DMS53 treated with DMSO at 0.1 percent for 48 hours (cell line): ENCODE data around the gene PAK4.
A peak's percentile ranks its signal among the peaks of the same experiment; 100 is the strongest.

Experiments
- DNase-seq: peaks from one replicate; lab custom pipeline; 2025; ENCODE audit not compliant: unreplicated experiment; lab: John Stamatoyannopoulos, UW

PAK4 gene

DNA sequence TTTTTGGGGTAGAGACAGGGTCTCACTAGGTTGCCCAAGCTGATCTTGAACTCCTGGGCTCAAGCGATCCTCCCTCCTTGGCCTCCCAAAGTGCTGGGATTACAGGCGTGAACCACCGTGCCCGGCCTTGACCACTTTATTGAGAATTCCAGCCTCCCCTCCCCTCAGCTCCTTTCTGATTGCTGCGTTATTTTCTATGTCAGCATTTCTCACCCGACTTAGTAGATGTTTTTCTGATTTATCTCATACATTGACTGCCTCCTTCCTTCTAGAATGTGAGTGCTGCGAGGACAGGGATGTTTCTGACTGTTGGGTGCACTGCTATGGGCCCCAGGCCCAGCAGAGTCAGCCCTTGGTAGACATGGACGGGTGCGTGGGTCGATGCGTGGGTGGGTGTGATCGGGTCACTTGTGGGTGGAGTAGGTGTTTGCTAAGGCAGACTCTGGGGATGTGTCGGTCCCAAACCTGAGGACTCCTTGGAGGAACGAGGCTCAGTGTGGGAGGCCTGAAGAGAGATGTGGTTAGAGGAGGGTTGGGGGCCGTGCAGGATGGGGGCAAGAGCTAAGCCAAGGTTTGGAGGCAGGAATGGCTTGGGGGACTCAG, 37.0 kb downstream of the PAK4 start:
- DNase-seq = no peak

GRCh38 chr19:39163621-39164020, 38.0 kb downstream of the PAK4 start:
- no peak for DNase-seq

DNA sequence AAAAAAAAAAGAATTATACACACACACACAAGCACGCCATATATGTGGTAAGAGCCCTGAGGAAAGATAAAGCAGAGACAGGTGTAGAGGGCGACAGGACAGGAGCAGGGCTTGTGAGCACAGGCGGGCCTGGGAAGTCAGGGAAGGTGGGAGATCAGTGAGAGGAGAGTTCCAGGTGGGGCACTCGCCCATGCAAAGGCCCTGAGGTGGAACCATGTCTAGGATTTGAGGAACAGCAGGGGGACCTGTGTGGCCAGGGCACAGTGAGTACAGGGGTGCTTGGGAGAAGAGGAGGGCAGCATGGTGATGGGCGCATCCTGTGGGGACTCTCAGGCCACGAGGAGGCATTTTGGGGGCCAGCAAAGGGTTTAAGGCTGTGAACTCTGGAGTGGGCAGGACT, 38.7 kb downstream of the PAK4 start:
- DNase-seq = no peak

DNA sequence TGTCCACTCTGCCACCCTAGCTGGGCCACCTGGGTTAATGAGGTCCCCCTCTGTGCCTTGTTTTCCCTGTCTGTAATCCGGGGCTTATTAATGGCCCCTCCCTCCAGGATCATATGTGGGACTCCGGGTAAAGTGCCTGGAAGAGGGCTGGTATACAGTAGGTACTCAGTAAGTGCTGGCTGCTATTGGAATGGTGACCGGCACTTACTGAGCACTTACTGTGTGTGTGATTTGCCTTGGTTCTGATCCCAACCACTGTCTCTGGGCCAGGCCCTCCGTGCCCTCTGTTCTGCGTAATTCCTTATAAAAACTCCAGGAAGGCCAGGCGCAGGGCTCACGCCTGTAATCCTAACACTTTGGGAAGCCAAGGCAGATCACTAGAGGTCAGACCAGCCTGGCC, 40.3 kb downstream of the PAK4 start:
- no peak for DNase-seq

GRCh38 chr19:39166571-39167391, 41.2 kb downstream of the PAK4 start:
- DNase-seq = peak; percentile 87

DNA sequence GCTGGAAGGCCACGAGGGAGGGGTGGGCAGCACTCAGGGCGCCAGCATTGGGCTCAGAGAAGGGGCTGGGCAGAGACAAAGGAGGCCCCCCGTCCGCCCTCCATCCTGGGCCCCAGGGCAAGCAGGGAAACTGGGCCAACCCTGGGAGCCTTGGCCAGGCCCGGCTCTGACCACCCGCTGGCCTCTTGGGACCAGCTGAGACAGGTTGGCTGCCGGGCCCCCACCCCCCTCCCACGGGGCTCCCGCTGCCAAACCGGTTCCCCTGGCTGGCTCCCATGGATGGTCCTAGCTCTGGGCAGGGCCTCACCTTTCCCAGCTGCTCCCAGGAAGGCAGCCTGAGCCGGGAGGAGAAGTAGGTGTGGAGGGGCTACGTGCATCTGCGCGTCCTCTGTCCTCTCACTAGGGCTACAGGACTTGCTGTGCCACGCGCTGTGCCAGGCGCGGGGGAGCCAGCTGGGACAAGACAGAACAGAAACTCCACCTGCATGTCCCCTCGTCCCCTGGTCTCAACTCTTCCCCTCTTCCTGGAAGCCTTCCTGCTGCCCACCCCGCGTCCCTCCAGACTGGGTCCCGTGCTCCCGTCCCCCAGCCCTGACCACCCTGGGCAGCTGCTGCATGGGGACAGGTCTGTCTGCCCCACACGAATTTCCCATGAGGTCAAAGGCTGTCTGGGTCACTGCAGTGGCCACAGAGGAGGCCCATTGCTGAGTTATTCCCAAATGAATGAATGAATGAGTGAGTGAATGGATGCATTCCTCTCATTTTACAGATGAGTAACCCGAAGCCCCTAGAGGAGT, 42.1 kb downstream of the PAK4 start:
- peak; percentile 72 for DNase-seq

DNA sequence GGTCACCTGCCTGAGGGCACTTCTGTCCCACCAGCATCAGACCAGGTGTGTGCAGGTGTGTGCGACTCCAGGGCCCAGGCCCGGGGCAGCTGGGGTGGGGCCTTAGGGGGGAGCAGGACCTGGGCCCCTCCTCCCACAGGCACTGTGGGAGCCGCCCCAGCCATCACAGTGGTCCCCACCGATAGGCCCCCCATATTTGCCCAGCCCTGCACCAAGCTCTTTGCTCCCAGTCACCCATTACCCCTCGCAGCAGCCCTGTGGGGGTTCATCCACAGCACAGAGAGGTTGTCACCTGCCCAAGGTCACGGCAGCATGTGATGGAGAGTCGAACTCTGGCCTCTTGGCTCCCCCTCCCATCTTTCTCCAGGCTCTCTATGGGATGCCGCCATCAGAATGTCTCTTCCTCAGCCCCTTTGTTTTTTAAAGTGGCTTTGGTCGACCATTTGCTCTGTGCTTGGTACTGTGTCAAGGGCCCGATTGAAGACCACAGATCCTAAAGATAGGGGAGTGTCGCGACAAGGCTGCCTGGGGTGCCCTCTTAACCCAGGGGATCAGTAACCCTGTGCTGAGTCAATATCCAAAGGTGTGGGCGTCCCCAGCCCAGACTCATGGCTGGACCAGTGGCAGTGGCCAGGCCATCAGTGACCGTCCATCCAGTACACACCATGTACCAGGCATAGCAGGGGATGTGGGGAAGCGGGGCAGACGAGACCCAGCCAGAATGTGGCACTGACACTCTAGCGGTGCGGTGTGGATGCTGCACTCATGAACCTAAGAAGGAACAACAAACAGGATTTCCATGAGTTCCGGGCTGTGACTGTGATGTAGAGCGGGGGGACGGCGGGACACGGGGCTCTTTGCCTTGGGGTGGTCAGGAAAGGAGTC, 42.9 kb downstream of the PAK4 start:
- no peak for DNase-seq

- DNase-seq = no peak
These were observed 43.7 kb downstream of the PAK4 start for GRCh38 chr19:39169143-39169810.

DNA sequence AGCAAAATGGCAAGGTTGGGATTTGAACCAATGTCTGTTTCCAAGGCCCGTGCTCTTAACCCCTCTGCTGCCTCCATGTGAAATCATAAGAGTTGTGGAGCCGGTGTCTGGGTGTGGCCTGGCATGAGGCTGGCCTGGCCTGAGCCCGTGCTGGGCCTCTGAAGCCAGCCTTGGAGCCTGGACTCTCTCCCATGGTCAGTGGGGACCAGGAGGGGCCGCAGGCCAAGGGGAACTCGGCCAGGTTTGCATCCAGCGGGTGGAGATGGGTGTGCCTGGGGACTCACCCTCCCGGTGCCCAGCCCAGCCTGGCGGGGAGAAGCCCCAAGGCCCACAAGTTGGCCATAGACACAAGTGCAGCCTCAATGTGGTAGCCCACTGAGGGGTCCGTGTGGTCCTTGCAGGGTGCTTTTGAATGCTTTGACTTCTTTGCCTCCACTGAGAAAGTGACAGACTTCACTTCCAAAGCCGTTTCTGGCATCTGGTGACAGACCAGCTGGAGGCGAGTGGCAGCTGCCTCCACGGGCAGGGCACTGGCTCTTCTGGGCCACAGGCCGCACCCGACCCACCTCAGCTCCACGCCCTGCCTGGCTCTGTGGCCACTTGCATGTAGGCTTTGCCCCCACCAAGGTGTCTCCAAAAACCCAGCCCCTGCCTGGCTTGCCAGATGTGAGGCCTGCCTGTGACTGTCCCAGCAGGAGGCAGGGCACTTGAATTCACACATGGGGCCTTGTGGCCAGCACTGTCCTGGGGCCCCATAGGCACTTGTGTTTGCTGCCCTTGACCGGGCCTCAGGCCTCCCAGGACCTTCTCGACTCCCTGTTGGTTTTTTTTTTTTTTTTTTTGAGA, 45.0 kb downstream of the PAK4 start:
- no peak for DNase-seq

GRCh38 chr19:39171479-39172465, 46.2 kb downstream of the PAK4 start:
- no peak for DNase-seq

DNA sequence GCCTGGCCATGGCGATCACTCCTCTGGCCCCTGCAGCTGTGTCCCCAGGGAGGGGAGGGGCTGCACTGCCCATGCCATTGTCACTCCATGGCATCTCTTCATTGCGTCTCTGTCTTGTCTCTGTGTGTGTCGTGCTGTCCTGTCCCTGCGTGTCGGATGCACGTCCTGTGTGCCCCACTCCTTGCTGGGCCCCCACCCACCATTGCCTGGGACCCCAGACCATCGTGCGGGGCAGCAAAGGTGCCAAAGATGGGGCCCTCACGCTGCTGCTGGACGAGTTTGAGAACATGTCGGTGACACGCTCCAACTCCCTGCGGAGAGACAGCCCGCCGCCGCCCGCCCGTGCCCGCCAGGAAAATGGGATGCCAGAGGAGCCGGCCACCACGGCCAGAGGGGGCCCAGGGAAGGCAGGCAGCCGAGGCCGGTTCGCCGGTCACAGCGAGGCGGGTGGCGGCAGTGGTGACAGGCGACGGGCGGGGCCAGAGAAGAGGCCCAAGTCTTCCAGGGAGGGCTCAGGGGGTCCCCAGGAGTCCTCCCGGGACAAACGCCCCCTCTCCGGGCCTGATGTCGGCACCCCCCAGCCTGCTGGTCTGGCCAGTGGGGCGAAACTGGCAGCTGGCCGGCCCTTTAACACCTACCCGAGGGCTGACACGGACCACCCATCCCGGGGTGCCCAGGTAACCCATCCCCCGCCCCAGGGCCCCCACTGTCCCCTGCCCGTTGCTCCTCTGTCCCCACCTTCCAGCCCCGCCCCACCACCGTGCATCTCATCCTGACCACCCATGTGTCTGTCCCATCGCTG, 47.3 kb downstream of the PAK4 start:
- no peak for DNase-seq

- no peak for DNase-seq
These were observed 48.0 kb downstream of the PAK4 start for GRCh38 chr19:39173502-39173991.

DNA sequence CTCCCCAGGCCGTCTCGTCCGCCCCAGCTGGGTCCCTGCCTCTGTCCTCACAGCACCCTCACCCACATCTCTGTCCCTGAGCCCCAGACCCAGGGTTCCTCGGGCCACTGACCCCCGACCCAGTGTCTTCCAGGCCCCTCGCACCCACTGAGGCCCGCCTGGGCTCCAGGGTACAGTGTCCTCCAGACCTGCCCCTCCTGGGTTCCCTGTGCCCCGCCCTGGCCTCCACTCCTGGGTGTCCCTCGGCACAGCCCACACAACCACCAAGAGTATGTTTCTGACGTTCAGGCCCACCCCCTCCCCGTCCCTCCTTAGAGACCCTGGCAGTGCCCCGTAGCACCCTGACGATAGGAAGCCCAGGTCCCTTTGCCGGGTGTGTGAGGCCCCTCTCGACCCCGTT, 48.6 kb downstream of the PAK4 start:
- no peak for DNase-seq

- no peak for DNase-seq
These were observed 49.3 kb downstream of the PAK4 start for GRCh38 chr19:39174558-39175544.

DNA sequence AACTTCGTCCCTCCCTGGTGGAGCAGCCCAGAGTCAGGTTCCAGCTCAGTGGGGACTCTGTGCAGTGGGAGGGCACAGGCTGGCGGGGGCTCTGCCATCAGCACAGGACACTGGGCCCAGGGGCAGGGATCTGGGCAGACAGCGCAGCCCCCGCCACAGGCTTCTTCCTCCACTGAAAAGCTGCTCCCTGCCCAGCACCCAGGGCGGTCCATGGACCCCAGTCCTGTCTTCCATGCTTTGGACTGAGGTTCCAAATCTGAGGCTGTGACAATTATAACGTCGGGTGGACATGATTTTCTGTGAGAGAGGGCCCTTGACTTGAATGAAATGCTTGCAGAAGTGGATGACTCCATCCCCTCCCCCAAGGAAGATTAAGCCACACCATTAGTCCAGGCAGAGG, 50.0 kb downstream of the PAK4 start:
- no peak for DNase-seq

GRCh38 chr19:39177110-39177699, 51.6 kb downstream of the PAK4 start:
- no peak for DNase-seq
